Esophagus muscularis mucosa (tissue), 4 donors: ENCODE measurements around the gene AVPR1A. TPM values are rescaled to one million over a fixed set of nuclear protein-coding genes. Genes with fewer than 3 reads are reported as not detected.

Source experiments
- DNase-seq: peaks from one replicate; pipeline ENCODE4 v3.0.0-alpha.2; 2017; ENCODE audit errors: extremely low spot score
- H3K27ac ChIP-seq, 4 donors: fragments of 200-600 bp; sonication (generic); replicated peaks in 1 of 4; 1 replicate in 3 of 4; 2 replicates in 1 of 4; pipeline ENCODE4 v1.5.1; 2016 to 2019; ENCODE audit warnings: mild to moderate bottlenecking in 1 of 4
- H3K27me3 ChIP-seq, 4 donors: fragments of 200-600 bp; sonication (generic); one replicate each; pipeline versions ENCODE4 v1.5.1 to v1.6.0; 2016 to 2019
- H3K36me3 ChIP-seq, 4 donors: fragments of 200-600 bp; sonication (generic); one replicate each; pipeline ENCODE4 v1.5.1; 2016 to 2019
- H3K4me1 ChIP-seq, 4 donors: fragments of 200-600 bp; sonication (generic); one replicate each; pipeline ENCODE4 v1.5.1; 2016 to 2019
- H3K4me3 ChIP-seq, 4 donors: fragments of 200-600 bp; sonication (generic); 1 replicate in 2 of 4; 2 replicates in 2 of 4; pipeline ENCODE4 v1.5.1; 2016 to 2019; ENCODE audit warnings: mild to moderate bottlenecking in 4 of 4, moderate library complexity in 1 of 4
- H3K9me3 ChIP-seq, 4 donors: fragments of 200-600 bp; sonication (generic); 1 replicate in 3 of 4; 2 replicates in 1 of 4; pipeline ENCODE4 v1.5.1; 2016 to 2019
- CTCF ChIP-seq, 3 experiments: fragments of 200-600 bp in 2 of 3; fragments of 450-650 bp in 1 of 3; sonication (generic) in 2 of 3; IDR thresholded peaks; one replicate each; pipeline ENCODE4 v1.5.1; 2017 to 2019; ENCODE audit warnings: antibody characterized with exemption in 3 of 3, mild to moderate bottlenecking in 2 of 3, moderate library complexity in 1 of 3
- EP300 ChIP-seq: sonication (generic); formaldehyde crosslinking; IDR thresholded peaks from one replicate; pipeline ENCODE4 v1.6.1; 2017; ENCODE audit warnings: antibody characterized with exemption
- POLR2A ChIP-seq: fragments of 450-650 bp; IDR thresholded peaks from one replicate; pipeline ENCODE4 v1.6.1; 2017; ENCODE audit warnings: antibody characterized with exemption, moderate library complexity, mild to moderate bottlenecking, low read depth
- POLR2AphosphoS5 ChIP-seq, 2 donors: sonication (generic); formaldehyde crosslinking; IDR thresholded peaks; one replicate each; pipeline ENCODE4 v1.6.1; 2017; ENCODE audit warnings: antibody characterized with exemption in 2 of 2
- WGBS: methylation state at CpG from one replicate; pipeline ENCODE4 v1.1.5; 2018; 5-methylcytosine and 5-hydroxymethylcytosine counted together
- intact Hi-C: fragments of 100-400 bp; cut with DNase I; formaldehyde crosslinking; loops from one replicate; pipeline ENCODE4 v1.15.1; 2023
- total RNA-seq, 4 donors: library from RNA; depleted of rRNA; stranded (reverse); fragments of >200 nt; gene quantifications; one replicate each; pipeline versions ENCODE4 v1.1.0 to v1.2.1, GENCODE V29; 2016

AVPR1A gene
- total RNA-seq, 4 donors from 2014 or later, result 1.2 to 12.9 (median 8.0) TPM

DNA sequence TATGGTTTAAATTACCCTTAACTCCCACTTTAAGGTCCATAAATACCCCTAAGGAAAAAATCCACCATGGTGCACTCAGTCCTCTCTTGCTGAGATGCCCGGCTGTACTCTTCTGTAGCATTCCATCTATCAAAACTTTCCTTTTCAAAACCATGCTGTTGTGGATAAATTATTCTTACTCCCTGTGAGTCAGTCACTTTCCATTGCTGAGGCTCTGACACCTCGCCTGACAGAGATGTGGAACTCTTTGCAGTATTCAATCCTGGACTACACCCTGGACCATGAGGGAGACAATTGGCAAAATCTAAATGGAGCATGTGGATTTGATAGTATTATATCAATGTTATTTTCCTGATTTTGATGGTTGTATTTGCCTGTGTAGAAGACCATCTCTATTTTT is 49.1 kb downstream of the AVPR1A start:
- no peaks in the 10 kb centered on the region for H3K27me3 ChIP-seq
- 69% methylated on average over 2 of the region's 2 CpGs for WGBS
- H3K9me3 ChIP-seq, result no peaks in the 10 kb centered on the region
- no peak overlapping the region for H3K27ac ChIP-seq
- TF ChIP-seq EP300 (no peak), POLR2AphosphoS5 (IDR thresholded peaks at IDR 0.05) (no peak), CTCF (IDR thresholded peaks at IDR 0.05) (no peak), POLR2A (no peak)
- DNase-seq, result no peak
- H3K4me1 ChIP-seq, result no peaks in the 10 kb centered on the region
- H3K36me3 ChIP-seq, result no peaks in the 10 kb centered on the region
- intact Hi-C loops, result no loop called here
- H3K4me3 ChIP-seq, result no peak overlapping the region

GRCh38 chr12:63098851-63099250 is 52.1 kb downstream of the AVPR1A start:
- no peak for TF ChIP-seq CTCF (IDR thresholded peaks at IDR 0.05)
- no peak for TF ChIP-seq POLR2AphosphoS5 (IDR thresholded peaks at IDR 0.05)
- no peak for TF ChIP-seq POLR2A
- no peak for TF ChIP-seq EP300
- DNase-seq, result no peak
- Histone ChIP-seq H3K4me1 (no peaks in the 10 kb centered on the region), H3K4me3 (no peak overlapping the region), H3K9me3 (no peaks in the 10 kb centered on the region), H3K27me3 (no peaks in the 10 kb centered on the region), H3K27ac (no peak overlapping the region), H3K36me3 (no peaks in the 10 kb centered on the region)
- intact Hi-C loops, result no loop called here
- WGBS, result 69% methylated on average over 2 of the region's 2 CpGs

DNA sequence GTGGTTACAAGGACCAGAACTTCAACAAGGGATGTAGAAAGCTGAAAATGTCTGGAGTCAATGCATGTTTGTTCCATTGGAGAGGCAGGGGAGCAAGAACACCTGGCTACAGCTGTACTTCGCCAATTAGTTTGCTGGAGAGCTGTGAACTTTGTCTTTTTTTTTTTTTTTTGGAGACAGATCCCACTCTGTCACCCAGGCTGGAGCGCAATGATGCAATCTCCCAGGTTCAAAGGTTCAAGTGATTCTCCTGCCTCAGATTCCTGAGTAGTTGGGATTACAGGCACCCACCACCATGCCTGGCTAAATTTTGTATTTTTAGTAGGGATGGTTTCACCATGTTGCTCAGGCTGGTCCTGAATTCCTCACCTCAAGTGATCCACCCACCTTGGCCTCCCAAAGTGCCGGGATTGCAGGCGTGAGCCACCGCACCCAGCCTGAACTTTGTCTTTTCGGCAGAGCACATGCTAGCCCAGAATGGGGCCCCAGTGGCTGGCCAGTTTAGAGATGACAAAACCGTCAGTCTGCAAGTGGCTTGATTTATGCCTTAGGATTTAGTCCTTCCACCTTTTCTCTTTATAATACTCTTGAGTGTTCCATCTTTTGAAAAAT is 55.5 kb downstream of the AVPR1A start:
- Histone ChIP-seq H3K4me3 (no peak overlapping the region), H3K27ac (no peak overlapping the region), H3K4me1 (no peaks in the 10 kb centered on the region), H3K27me3 (no peaks in the 10 kb centered on the region), H3K36me3 (no peaks in the 10 kb centered on the region), H3K9me3 (no peaks in the 10 kb centered on the region)
- DNase-seq, result no peak
- intact Hi-C loops, result no loop called here
- 88% methylated on average over 7 of the region's 7 CpGs for WGBS
- TF ChIP-seq EP300 (no peak), POLR2AphosphoS5 (IDR thresholded peaks at IDR 0.05) (no peak), POLR2A (no peak), CTCF (IDR thresholded peaks at IDR 0.05) (no peak)

GRCh38 chr12:63093711-63094110 is 57.3 kb downstream of the AVPR1A start:
- H3K36me3 ChIP-seq, result no peaks in the 10 kb centered on the region
- H3K4me1 ChIP-seq, result no peaks in the 10 kb centered on the region
- no peak for TF ChIP-seq CTCF (IDR thresholded peaks at IDR 0.05)
- TF ChIP-seq EP300, result no peak
- no peak for TF ChIP-seq POLR2AphosphoS5 (IDR thresholded peaks at IDR 0.05)
- no peak for TF ChIP-seq POLR2A
- no peaks in the 10 kb centered on the region for H3K27me3 ChIP-seq
- no peak for DNase-seq
- intact Hi-C loops, result no loop called here
- H3K9me3 ChIP-seq, result no peaks in the 10 kb centered on the region
- WGBS, result 60% methylated on average over 2 of the region's 2 CpGs
- H3K27ac ChIP-seq, result no peak overlapping the region
- H3K4me3 ChIP-seq, result no peak overlapping the region

DNA sequence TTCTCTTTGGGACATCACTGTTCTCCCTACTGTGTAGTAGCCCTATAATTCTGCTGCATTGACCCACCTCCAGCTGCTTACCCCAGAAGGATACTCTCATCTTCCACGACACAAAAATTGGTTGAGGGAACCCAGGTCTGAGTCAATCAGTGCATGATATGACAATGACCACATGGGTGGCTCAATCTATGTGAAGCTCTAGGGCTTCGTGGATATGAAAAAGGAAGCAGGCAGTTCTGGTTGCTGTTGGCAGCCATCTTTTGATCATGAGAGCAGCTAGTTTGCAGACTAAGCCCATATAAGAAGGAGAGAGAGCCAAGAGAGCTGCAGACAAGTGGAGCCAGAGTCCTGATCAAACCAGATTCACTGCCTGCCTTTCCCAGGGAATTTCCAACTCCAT is 57.9 kb downstream of the AVPR1A start:
- no peak overlapping the region for H3K4me3 ChIP-seq
- intact Hi-C loops, result no loop called here
- WGBS, result 65% methylated on average over 2 of the region's 2 CpGs

More for the DNA sequence above, 57.9 kb downstream of the AVPR1A start:
- no peak for TF ChIP-seq POLR2A
- TF ChIP-seq CTCF (IDR thresholded peaks at IDR 0.05), result no peak
- no peak for TF ChIP-seq POLR2AphosphoS5 (IDR thresholded peaks at IDR 0.05)
- H3K27ac ChIP-seq, result no peak overlapping the region
- H3K9me3 ChIP-seq, result no peaks in the 10 kb centered on the region
- H3K27me3 ChIP-seq, result no peaks in the 10 kb centered on the region
- no peak for DNase-seq
- H3K36me3 ChIP-seq, result no peaks in the 10 kb centered on the region
- H3K4me1 ChIP-seq, result no peaks in the 10 kb centered on the region
